Thymus (tissue), 11 donors: ENCODE measurements around the gene CRACR2B. TPM values are rescaled to one million over a fixed set of nuclear protein-coding genes. Genes with fewer than 3 reads are reported as not detected.

ENCODE experiments used
- DNase-seq, 9 donors: peaks; one replicate each; pipeline ENCODE4 v3.0.0-alpha.2; 2013; ENCODE audit warnings: low spot score in 9 of 9, low read depth in 6 of 9, missing footprints in 1 of 9
- H3K27ac ChIP-seq, 2 donors: one replicate each; pipeline ENCODE4 v1.5.1; 2013; ENCODE audit warnings: control low read depth in 1 of 2, low read depth in 1 of 2, low read length in 1 of 2, mild to moderate bottlenecking in 1 of 2, moderate library complexity in 1 of 2
- H3K27me3 ChIP-seq, 2 donors: one replicate each; pipeline ENCODE4 v1.5.1; 2013; ENCODE audit warnings: low read length in 1 of 2; ENCODE audit not compliant: control insufficient read depth in 2 of 2, insufficient read depth in 1 of 2
- H3K36me3 ChIP-seq, 2 donors: one replicate each; pipeline ENCODE4 v1.5.1; 2013; ENCODE audit warnings: low read length in 1 of 2, mild to moderate bottlenecking in 1 of 2, moderate library complexity in 1 of 2; ENCODE audit not compliant: control insufficient read depth in 2 of 2, insufficient read depth in 2 of 2
- H3K4me1 ChIP-seq, 2 donors: one replicate each; pipeline ENCODE4 v1.5.1; 2013; ENCODE audit warnings: low read length in 2 of 2; ENCODE audit not compliant: control insufficient read depth in 2 of 2, insufficient read depth in 2 of 2
- H3K4me3 ChIP-seq, 2 donors: one replicate each; pipeline ENCODE4 v1.5.1; 2013; ENCODE audit warnings: low read length in 2 of 2, control low read depth in 1 of 2, mild to moderate bottlenecking in 1 of 2
- H3K9me3 ChIP-seq, 2 donors: one replicate each; pipeline ENCODE4 v1.5.1; 2013; ENCODE audit warnings: low read length in 1 of 2, mild to moderate bottlenecking in 1 of 2; ENCODE audit not compliant: control insufficient read depth in 2 of 2, insufficient read depth in 1 of 2
- WGBS: extraction: QIAGEN DNeasy Blood & Tissue Kit; methylation state at CpG from one replicate; pipeline ENCODE4 v1.1.7; 2013; 5-methylcytosine and 5-hydroxymethylcytosine counted together
- polyA plus RNA-seq: library from polyadenylated mRNA; stranded (reverse); fragments of 200-250 nt; gene quantifications from one replicate; pipeline ENCODE4 v1.2.3, GENCODE V29; 2013
- total RNA-seq: library from RNA; stranded (reverse); fragments of 120-200 nt; gene quantifications from one replicate; pipeline ENCODE4 v1.2.4, GENCODE V29; 2013
- donor health status: healthy.

Gene CRACR2B
- total and polyA plus RNA-seq, 2 donors: 0.57 to 6.2 TPM

GRCh38 chr11:842370-843002 is 14.8 kb downstream of the CRACR2B start, which contains the start of the genes POLR2L and TSPAN4:
POLR2L (minus strand) TSS chr11:842529; CDS start chr11:842508, 21 bp downstream.
TSPAN4 (plus strand) TSS chr11:842852; CDS start chr11:850305, 7,453 bp downstream.
- Histone ChIP-seq H3K27me3 (peaks cover 14 to 45% of the 10 kb centered on the region in 2 donors), H3K4me3 (peak within 1 kb of the TSS; percentile 70 to 94), H3K4me1 (peaks cover 11 to 45% of the 10 kb centered on the region in 2 donors), H3K9me3 (no peaks in the 10 kb centered on the region), H3K27ac (peak within 1 kb of the TSS; percentile 72 to 83), H3K36me3 (peaks cover 21 to 26% of the 10 kb centered on the region in 2 donors)
- WGBS: under 1% methylated on average over 87 of the region's 87 CpGs
- DNase-seq: peak; percentile 50 to 93 (median 78)

GRCh38 chr11:843086-843734 is 15.5 kb downstream of the CRACR2B start:
- Histone ChIP-seq H3K9me3 (no peaks in the 10 kb centered on the region), H3K27ac (peak overlapping the region; percentile 68 to 72), H3K27me3 (peaks cover 14 to 49% of the 10 kb centered on the region in 2 donors), H3K4me1 (peaks cover 13 to 48% of the 10 kb centered on the region in 2 donors), H3K4me3 (peak overlapping the region; percentile 44 to 94), H3K36me3 (peaks cover 19 to 21% of the 10 kb centered on the region in 2 donors)
- under 1% methylated on average over 53 of the region's 53 CpGs for WGBS
- no peak for DNase-seq

- 18% methylated on average over 25 of the region's 25 CpGs for WGBS
- no peaks in the 10 kb centered on the region for H3K9me3 ChIP-seq
- peaks cover 14 to 58% of the 10 kb centered on the region in 2 donors for H3K27me3 ChIP-seq
- DNase-seq: no peak
- peak overlapping the region; percentile 68 to 72 for H3K27ac ChIP-seq
- peaks cover 21 to 56% of the 10 kb centered on the region in 2 donors for H3K4me1 ChIP-seq
- H3K4me3 ChIP-seq: peak overlapping the region; percentile 44 to 94
- peaks cover 12 to 13% of the 10 kb centered on the region in 2 donors for H3K36me3 ChIP-seq
These were observed 16.3 kb downstream of the CRACR2B start for GRCh38 chr11:843818-844692.

GRCh38 chr11:844693-845644 is 17.2 kb downstream of the CRACR2B start:
- no peak overlapping the region for H3K4me3 ChIP-seq
- 54% methylated on average over 31 of the region's 31 CpGs for WGBS
- H3K36me3 ChIP-seq: peaks cover 3 to 4% of the 10 kb centered on the region in 2 donors
- peak in 1 of 9 donors; percentile 58 for DNase-seq
- no peaks in the 10 kb centered on the region for H3K9me3 ChIP-seq
- peaks cover 23 to 60% of the 10 kb centered on the region in 2 donors for H3K4me1 ChIP-seq
- H3K27me3 ChIP-seq: peaks cover 17 to 62% of the 10 kb centered on the region in 2 donors
- peak overlapping the region in 1 of 2 donors; percentile 72 for H3K27ac ChIP-seq

GRCh38 chr11:845872-846495 is 18.3 kb downstream of the CRACR2B start:
- no peak for DNase-seq

GRCh38 chr11:846496-847098 is 18.9 kb downstream of the CRACR2B start:
- Histone ChIP-seq H3K4me3 (no peak overlapping the region), H3K36me3 (no peaks in the 10 kb centered on the region), H3K9me3 (no peaks in the 10 kb centered on the region), H3K4me1 (peaks cover 17 to 48% of the 10 kb centered on the region in 2 donors), H3K27me3 (peaks cover 23 to 78% of the 10 kb centered on the region in 2 donors), H3K27ac (no peak overlapping the region)
- WGBS: 89% methylated on average over 11 of the region's 11 CpGs
- no peak for DNase-seq

More at GRCh38 chr11:845872-846495, 18.3 kb downstream of the CRACR2B start:
- Histone ChIP-seq H3K36me3 (no peaks in the 10 kb centered on the region), H3K27ac (no peak overlapping the region), H3K27me3 (peaks cover 23 to 72% of the 10 kb centered on the region in 2 donors), H3K4me1 (peaks cover 24 to 55% of the 10 kb centered on the region in 2 donors), H3K9me3 (no peaks in the 10 kb centered on the region), H3K4me3 (no peak overlapping the region)
- 65% methylated on average over 8 of the region's 8 CpGs for WGBS

GRCh38 chr11:847876-848275 is 20.2 kb downstream of the CRACR2B start:
- Histone ChIP-seq H3K27me3 (peaks cover 23 to 79% of the 10 kb centered on the region in 2 donors), H3K36me3 (no peaks in the 10 kb centered on the region), H3K4me1 (peaks cover 17 to 45% of the 10 kb centered on the region in 2 donors), H3K9me3 (no peaks in the 10 kb centered on the region), H3K27ac (no peak overlapping the region), H3K4me3 (no peak overlapping the region)
- DNase-seq: no peak
- WGBS: 75% methylated on average over 18 of the region's 18 CpGs
